Measurements from ENCODE around the gene CELF2.
"Not testable (repeated sequence)": the region's sequence is repeated elsewhere in the genome, so short reads cannot be mapped to it uniquely, and the experiment has no call there.

The CELF2 gene

GRCh38 chr10:11178606-11179515 lies 161.2 kb downstream of the CELF2 start:
- DNase-seq, result peak; percentile 87

GRCh38 chr10:11179516-11180105 lies 161.9 kb downstream of the CELF2 start:
- DNase-seq, result no peak

GRCh38 chr10:11180228-11180627 lies 162.6 kb downstream of the CELF2 start:
- peak; percentile 76 for DNase-seq

GRCh38 chr10:11181978-11182377 lies 164.3 kb downstream of the CELF2 start:
- DNase-seq, result no peak

DNA sequence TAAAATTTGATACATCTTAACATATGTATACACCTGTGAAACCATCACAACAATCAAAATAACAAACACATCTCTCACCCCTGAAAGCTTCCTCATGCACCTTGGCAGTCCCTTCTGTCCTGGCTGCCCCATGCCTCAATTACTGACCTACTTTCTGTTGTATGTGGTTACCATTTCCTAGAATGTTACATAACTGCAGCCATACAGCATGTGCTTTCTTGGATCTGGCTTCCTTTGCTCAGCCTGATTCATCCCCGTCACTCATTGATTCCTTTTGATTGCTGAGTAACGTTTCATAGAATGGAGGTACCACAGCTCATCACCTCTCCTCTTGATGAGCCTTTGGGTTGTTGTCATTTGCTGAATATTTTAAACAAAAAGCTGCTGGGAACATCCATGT lies 165.3 kb downstream of the CELF2 start:
- no peak for DNase-seq

- no peak for DNase-seq
These were observed 166.4 kb downstream of the CELF2 start for GRCh38 chr10:11184093-11184492.

GRCh38 chr10:11185128-11185665 lies 167.5 kb downstream of the CELF2 start:
- not testable (repeated sequence) for DNase-seq

- DNase-seq, result no peak
These were observed 168.7 kb downstream of the CELF2 start for GRCh38 chr10:11186374-11186773.

DNA sequence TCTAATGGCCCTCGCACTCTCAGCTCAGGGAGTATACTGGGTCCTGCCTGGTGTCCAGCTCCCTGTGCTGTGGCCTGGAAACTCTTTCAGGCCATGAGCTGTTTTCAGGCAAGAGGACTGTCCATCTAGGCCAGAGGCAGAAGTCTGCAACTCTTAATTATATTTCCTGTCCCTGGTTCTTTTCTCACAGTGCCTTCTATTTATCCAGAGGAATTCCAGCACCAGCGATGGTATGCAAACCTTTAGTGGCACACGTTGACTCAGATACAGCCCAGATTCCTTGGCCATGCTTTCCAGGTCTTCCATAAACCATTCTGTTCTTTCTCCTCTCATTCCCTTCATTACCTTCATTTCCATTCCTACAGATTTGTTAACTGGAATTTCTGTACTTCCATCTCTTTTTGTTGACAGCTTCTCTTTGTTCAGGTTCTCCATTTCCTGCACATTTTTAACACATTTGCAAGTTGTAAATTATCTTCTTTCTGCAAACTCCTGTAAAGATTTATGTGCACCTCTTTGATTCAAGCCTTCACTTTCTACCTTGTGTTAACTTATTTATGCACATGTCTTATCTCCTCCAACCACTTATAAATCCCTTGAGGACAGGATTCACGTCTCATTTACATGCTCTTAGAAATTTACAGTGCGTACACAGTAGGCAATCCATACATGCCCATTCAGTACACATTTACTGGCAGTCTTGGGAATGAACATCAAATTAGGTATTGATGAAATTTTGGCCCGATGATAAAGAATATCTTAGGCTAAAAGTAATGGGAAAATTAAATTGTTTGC lies 172.1 kb downstream of the CELF2 start:
- no peak for DNase-seq

GRCh38 chr10:11191190-11191589 lies 173.5 kb downstream of the CELF2 start:
- DNase-seq, result no peak

GRCh38 chr10:11191678-11192077 lies 174.0 kb downstream of the CELF2 start:
- DNase-seq, result no peak

DNA sequence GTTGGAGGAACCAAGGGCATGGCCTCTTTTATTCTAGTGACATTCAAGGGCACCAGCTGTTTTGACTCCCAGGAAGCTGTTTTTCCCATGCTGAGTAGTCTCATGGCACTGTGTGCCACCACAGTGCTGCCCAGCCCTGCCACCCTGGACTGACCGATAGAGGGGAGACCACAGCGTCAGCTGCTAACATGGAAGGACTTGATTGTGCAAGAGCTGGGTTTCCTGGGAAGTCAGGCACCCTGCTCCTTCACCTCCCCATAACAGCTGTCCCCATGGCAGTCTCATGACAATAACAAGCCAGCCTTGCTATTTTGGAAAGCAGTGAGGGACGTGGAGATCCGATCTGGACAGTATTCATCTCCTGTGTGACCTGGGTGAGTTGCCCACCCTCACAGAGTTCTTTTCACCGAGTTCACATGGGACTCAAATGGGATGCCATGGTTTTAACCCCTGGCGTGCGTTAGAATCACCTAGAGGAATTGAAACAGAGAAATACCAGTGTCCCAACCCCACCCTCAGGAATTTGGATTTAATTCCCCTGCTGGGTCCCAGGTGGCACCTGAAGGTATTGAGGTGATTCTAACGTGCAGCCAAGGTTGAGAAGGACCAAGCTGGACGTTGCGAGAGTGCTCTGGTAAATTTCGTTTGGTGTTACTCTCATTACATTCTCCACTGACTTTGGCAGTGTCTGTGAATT lies 174.8 kb downstream of the CELF2 start:
- no peak for DNase-seq

GRCh38 chr10:11193001-11193551 lies 175.4 kb downstream of the CELF2 start:
- DNase-seq, result no peak

DNA sequence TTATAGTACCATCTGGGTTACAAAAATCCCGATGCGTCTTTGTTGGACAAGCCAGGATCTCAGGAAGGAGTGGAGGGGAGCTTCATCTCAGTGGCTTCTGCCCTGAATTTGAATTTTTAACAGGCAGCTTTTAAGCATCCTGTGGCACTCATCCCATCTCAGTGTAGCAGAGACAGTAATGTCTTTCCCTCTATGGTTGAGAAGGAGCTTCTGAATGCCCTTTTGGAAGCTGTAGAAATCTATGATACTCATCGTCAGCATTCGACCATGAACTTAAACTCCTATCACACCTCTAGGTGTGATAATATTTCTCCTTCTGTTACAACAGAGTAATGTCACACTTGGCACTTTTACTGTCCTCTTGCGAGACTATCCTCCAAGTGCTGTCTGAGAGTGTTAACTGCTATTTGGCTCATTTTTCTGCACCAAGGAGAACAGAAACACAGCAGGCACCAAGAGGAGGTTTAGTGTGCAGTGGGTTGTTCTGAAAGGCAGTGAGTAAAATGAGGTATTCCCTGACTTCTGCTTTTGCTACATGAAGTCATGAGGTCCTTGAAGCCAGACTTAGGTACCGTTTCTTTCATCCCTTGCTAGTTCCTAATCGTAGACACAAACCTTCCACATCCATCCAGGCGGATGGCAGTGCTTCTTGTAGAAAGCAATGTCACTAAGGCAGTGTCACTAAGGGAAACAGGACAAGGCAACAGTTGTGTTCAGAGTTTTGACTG lies 177.4 kb downstream of the CELF2 start:
- no peak for DNase-seq

DNA sequence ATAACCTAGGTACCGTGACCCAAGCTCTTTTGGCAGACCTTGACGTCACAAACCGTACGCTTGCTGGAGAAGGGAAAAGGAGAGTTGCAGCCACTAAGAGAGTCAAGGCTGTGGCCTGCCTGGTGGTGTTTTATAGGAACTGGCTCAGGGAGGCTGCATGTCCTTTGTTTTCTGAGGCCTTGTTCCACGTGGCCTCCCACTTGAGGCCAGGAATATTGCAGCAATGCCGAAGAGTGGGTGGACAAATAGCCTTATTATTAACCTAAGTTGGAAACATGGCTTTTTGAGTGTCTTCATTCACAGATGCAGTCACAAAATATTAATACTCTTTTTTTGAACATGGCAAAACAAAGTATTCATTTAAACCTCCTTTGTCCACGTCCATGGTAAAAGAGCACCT lies 178.0 kb downstream of the CELF2 start:
- DNase-seq, result no peak

- DNase-seq, result no peak
These were observed 179.6 kb downstream of the CELF2 start for GRCh38 chr10:11197266-11197712.

GRCh38 chr10:11197878-11198277 lies 180.2 kb downstream of the CELF2 start:
- DNase-seq, result no peak

DNA sequence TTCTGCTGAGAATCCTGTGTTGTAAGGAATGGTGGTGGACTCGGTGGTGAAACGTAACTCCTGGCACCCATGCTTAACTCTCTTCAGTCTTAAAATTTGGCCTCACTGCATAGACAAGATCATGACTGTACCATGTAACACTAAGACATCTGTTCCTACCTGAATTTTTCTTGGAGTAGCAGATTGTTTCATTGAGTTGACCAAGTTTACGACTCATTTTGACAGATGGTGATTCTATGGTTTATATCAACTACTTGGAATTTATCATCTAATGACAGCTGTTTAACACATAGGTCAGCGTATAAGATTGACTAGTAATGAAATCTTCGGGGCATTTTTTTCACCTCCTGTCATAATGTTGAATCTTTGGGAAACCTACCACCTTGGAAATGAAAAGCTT lies 184.2 kb downstream of the CELF2 start:
- no peak for DNase-seq

DNA sequence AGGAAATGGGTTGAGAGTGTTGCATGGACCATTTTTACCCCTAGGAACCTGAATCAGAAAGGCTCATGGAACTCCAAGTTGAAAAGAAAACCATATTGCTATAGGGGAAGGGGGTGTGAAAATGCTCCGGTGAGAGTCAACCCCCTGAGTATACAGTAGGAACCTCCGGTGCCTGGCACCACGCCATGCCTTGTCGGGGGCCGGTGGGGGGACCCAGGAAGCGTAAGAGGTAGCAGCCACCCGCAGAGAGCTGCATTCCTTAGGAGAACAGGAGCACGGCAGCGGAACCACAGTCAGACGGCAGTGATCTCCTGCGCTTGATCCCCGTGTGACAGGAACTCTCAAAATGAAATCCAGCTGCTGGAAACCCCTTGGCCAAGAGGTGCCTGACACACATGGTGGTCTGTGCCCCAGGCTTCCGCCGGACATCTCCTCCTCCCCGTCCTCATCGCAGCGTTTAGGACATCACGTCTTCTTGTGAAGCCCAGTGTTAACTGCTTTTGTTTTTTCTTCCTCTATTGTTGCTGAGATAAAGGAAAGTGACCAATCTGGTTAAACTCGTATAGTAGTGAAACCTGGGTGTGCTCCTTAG lies 186.8 kb downstream of the CELF2 start:
- no peak for DNase-seq

DNA sequence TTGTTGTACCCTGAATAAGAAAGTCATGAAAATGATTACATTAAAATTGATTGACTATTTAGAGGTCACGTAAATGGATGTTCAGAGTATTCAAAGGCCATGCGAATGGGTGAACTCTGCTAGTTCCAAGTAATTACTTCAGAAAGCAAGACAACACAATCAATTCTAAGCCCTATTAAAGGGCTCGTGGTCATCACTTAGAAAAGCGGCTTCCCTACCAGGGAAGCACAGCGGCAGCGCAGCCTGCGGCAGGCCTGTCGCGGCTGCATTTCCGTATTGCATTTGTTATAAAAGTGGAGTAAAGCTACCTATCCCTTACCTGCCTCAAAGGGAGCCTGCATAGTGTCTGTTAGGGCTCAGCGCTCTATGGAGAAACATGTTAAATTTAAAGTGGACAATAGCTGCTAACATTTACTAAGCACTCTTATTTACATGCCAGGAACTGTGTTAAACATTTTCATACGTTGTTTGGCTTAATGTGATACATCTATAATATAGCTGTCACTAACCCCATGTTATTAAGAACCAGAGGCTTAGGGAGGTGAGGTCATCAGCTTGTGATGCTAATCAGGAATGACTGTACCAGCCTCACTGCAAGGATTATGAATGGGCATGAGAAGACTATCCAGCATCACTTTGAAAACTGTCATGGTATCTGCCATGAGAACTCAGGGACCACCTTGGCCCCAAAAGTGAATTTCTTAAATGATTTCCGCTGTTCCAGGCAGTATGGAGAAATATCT lies 187.5 kb downstream of the CELF2 start:
- peak; percentile 55 for DNase-seq

Measured in stimulated activated CD4-positive, alpha-beta T cell treated with anti-CD3 and anti-CD28 coated beads, Interleukin-1b, Interleukin-23, amount 100 ng/mL, for 48 hours (primary cell).